22Rv1 (cell line): Measurements from ENCODE around the gene SSTR3.

Experiments
- CTCF ChIP-seq: fragments of 450-650 bp; IDR thresholded peaks from 2 replicates; pipeline ENCODE4 v1.5.1; 2017; ENCODE audit warnings: mild to moderate bottlenecking
- ZFX ChIP-seq: fragments of 450-650 bp; IDR thresholded peaks from 2 replicates; pipeline ENCODE4 v1.6.1; 2017; ENCODE audit warnings: antibody characterized with exemption, borderline replicate concordance

GRCh38 chr22:37225481-37225880 lies 13.2 kb upstream of the SSTR3 start:
- TF ChIP-seq CTCF (no peak), ZFX (no peak)
